Activated T-helper 1 cell treated with Interleukin-2 at 50 U/mL for 16 hours (primary cell): ENCODE data around the gene SORBS1.

Source experiments
- DNase-seq: peaks from one replicate; pipeline ENCODE4 v3.0.0-alpha.2; 2020; ENCODE audit warnings: low read depth

SORBS1 gene

DNA sequence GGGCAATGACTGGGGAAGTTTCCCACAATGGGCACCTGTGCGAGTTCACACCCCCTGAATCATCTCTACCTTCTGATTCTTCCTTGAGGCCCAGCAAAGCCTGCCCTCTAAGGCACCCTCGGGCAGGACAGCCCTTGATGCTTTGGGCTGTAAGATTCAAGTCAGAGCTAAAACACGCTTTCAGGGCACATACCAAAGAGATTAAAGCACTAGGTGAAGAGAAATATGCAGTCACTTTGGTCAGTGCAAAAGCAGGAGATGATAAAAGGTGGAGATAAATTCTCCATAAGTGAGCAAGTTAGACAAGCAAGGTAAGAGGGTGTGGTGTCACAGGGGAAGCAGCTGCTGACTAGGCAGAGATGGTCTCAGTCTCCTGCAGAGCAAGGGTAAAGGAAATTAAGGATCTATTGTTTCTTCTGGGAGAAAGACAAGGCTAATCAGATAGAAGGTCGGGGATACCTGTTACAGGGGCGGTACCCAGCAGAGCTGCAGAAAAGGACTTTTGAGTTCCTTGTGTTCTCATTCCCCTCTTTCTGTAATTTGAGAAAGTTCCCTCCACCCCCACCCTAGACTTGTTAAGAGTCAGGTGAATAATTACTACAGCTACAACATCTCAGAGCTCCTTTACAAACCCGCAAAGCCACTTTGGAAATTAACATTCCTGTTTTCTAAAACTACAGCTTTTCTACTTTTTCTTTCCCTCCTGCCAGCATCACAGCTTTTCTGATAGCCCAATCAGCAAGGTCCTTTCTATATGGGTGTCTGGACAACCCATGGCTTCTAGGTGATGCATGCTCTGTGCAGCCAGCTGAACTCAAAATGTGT is 296.7 kb downstream of the SORBS1 start:
- no peak for DNase-seq

DNA sequence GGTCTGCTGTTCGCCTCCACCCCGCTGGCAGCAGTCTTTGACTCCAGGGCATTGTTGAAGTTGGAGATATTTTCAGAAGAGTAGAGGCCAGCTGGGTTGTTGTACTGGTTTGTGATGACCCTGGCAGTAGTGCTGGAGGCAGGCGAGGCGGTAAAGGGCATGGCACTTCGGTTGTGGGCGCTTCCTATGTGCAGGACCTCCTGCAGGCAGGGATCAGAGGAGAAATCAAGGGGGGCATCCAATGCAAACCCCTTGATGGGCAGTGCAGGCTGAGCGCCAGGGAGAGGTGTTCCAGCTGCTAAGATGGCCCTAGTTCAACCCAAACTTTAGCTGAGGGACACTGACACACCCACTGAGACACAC is 297.3 kb downstream of the SORBS1 start:
- DNase-seq, result no peak

DNA sequence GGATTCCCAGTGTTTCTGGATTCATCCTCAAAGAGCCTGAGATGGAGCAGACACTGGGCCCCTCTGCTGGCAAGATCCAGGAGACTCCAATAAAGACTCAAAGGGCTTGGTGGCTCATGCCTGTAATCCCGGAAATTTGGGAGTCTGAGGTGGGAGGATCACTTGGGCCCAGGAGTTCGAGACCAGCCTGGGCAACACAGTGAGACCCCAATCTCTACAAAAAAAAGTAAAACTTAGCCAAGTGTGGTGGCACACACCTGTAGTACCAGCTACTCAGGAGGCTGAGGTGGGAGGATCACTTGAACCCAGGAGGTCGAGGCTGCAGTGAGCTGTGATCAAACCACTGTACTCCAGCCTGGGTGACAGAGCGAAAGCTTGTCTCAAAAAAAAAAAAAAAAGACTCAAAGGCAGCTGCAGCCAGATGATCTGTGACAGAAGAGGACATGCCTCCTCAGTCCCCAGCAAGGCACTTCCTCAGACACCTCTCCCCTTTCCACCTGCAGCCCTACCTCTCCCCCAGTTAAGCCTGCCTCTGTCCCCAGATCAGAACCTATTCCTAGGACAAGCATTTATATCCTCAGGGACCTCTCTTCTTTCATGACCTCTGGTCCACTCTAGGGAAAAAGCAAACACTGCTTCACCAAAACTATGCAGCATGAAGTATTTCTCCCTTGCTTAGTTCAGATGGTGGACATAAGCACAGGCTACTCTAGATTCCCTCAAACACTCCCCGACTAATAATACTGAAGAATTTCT is 298.2 kb downstream of the SORBS1 start:
- DNase-seq, result no peak

DNA sequence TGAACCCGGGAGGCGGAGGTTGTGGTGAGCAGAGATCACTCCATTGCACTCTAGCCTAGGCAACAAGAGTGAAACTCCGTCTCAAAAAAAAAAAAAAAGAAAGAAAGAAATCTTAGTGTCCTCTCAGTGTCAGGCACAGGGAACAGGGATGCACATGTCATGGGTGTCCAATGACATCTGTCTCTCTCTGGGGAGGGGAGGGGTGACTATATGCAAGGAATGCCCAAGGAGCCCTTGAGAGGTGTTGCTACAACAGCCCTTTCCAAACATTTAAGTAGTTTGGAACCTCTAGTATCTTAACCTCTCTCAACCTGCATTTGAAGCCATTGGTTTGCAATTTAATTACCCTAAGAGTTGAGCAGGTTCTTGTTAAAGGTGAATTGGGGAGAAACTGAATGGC is 299.2 kb downstream of the SORBS1 start:
- no peak for DNase-seq
